Transverse colon (tissue), 3 donors: ENCODE data around the gene POLR3C.

Source experiments
- POLR2A ChIP-seq: fragments of 450-650 bp; IDR thresholded peaks from one replicate; pipeline ENCODE4 v1.6.1; 2016; ENCODE audit warnings: antibody characterized with exemption, mild to moderate bottlenecking, moderate library complexity
- TF ChIP-seq, protein P1 (sequence below), 5 experiments: fragments of 200-600 bp in 3 of 5; fragments of 450-650 bp in 2 of 5; sonication (generic) in 3 of 5; IDR thresholded peaks; 1 replicate in 2 of 5; 2 replicates in 3 of 5; pipeline ENCODE4 v1.5.1; 2016 to 2017; ENCODE audit warnings: antibody characterized with exemption in 5 of 5, inconsistent platforms in 3 of 5, mild to moderate bottlenecking in 2 of 5, moderate library complexity in 1 of 5

- TF ChIP-seq, protein P1, sequence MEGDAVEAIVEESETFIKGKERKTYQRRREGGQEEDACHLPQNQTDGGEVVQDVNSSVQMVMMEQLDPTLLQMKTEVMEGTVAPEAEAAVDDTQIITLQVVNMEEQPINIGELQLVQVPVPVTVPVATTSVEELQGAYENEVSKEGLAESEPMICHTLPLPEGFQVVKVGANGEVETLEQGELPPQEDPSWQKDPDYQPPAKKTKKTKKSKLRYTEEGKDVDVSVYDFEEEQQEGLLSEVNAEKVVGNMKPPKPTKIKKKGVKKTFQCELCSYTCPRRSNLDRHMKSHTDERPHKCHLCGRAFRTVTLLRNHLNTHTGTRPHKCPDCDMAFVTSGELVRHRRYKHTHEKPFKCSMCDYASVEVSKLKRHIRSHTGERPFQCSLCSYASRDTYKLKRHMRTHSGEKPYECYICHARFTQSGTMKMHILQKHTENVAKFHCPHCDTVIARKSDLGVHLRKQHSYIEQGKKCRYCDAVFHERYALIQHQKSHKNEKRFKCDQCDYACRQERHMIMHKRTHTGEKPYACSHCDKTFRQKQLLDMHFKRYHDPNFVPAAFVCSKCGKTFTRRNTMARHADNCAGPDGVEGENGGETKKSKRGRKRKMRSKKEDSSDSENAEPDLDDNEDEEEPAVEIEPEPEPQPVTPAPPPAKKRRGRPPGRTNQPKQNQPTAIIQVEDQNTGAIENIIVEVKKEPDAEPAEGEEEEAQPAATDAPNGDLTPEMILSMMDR (IDR thresholded peaks at IDR 0.05), result no peak
- no peak for TF ChIP-seq POLR2A
Measured at GRCh38 chr1:145778146-145778540, 45.9 kb upstream of the POLR3C start.
